Right cardiac atrium (tissue), 5 donors: ENCODE data around the gene HPSE. TPM values are rescaled to one million over a fixed set of nuclear protein-coding genes. Genes with fewer than 3 reads are reported as not detected.

Experiments
- ATAC-seq, 2 donors: fragments of 200-7000 bp; cut with Tn5 transposase; one replicate each; pipeline versions ENCODE4 v1.8.0 to v1.9.1; 2020; ENCODE audit warnings: moderate library complexity in 2 of 2, mild to moderate bottlenecking in 1 of 2
- DNase-seq, 3 donors: peaks; one replicate each; pipeline ENCODE4 v3.0.0-alpha.2; 2020
- H3K27ac ChIP-seq: one replicate; pipeline ENCODE4 v1.5.1; 2013; ENCODE audit warnings: mild to moderate bottlenecking, low read length, control low read depth, moderate library complexity
- H3K27me3 ChIP-seq: one replicate; pipeline ENCODE4 v1.6.1; 2013; ENCODE audit not compliant: control insufficient read depth, insufficient read depth
- H3K4me1 ChIP-seq: one replicate; pipeline ENCODE4 v1.6.1; 2013; ENCODE audit warnings: low read length; ENCODE audit not compliant: control insufficient read depth, insufficient read depth
- H3K4me3 ChIP-seq: one replicate; pipeline ENCODE4 v1.5.1; 2013; ENCODE audit warnings: low read length, control low read depth
- H3K9me3 ChIP-seq: one replicate; pipeline ENCODE4 v1.6.1; 2013; ENCODE audit warnings: low read length; ENCODE audit not compliant: control insufficient read depth
- WGBS: extraction: QIAGEN DNeasy Blood & Tissue Kit; methylation state at CpG from one replicate; pipeline ENCODE4 v1.1.7; 2013; 5-methylcytosine and 5-hydroxymethylcytosine counted together
- intact Hi-C, 4 donors: fragments of 100-400 bp; cut with DNase I; formaldehyde crosslinking; loops; one replicate each; pipeline versions ENCODE4 v1.11.0 to v1.14.0; 2022 to 2023
- polyA plus RNA-seq: library from polyadenylated mRNA; stranded (reverse); fragments of 200-250 nt; gene quantifications from one replicate; pipeline ENCODE4 v1.2.3, GENCODE V29; 2013
- total RNA-seq, 4 donors: library from RNA; stranded (reverse); fragmentation: NEBNext Ultra II Directional; extraction: Animal tissue kit (Norgen Biotek cat#: 25700); gene quantifications; one replicate each; pipeline ENCODE4 v1.2.1, GENCODE V29; 2021
- donor health status: healthy with polysubstance abuse.
- donor health status: DM: no; HTN: yes; CAD: no.
- donor health status: DM: no; HTN: no; CAD: no.
- donor health status: DM: no; HTN: yes; CAD: no; lungs with severe emphysema.
- donor health status: DM: yes; HTN: yes; CAD: no.

HPSE gene
- total and polyA plus RNA-seq, 5 donors = 0.50 to 2.3 (median 1.5) TPM

GRCh38 chr4:83248486-83248885 lies 86.2 kb downstream of the HPSE start:
- 91% methylated on average over 5 of the region's 5 CpGs for WGBS

GRCh38 chr4:83247415-83248357 lies 87.0 kb downstream of the HPSE start:
- no peak overlapping the region for H3K27ac ChIP-seq
- 92% methylated on average over 12 of the region's 12 CpGs for WGBS
- intact Hi-C loops = no loop called here
- no peaks in the 10 kb centered on the region for H3K4me1 ChIP-seq
- H3K9me3 ChIP-seq = no peaks in the 10 kb centered on the region
- ATAC-seq (peak; percentile 20 to 33), DNase-seq (no peak)
- no peaks in the 10 kb centered on the region for H3K27me3 ChIP-seq
- H3K4me3 ChIP-seq = no peak overlapping the region

More at GRCh38 chr4:83248486-83248885, 86.2 kb downstream of the HPSE start:
- ATAC-seq = peak; percentile 22 to 48
- no peak overlapping the region for H3K27ac ChIP-seq
- DNase-seq = no peak
- H3K27me3 ChIP-seq = no peaks in the 10 kb centered on the region
- no peaks in the 10 kb centered on the region for H3K9me3 ChIP-seq
- H3K4me1 ChIP-seq = no peaks in the 10 kb centered on the region
- intact Hi-C loops = no loop called here
- H3K4me3 ChIP-seq = no peak overlapping the region

Other genes starting within 250 kb of the HPSE start
- 1 to 10 TPM; 1.2 to 5.0 (median 3.0) TPM for gene PLAC8, start 220.1 kb downstream of the HPSE start, total RNA-seq
- gene PLAC8, start 220.1 kb downstream of the HPSE start, polyA plus RNA-seq = 1.6 TPM
- 10 to 100 TPM; 12.1 to 15.9 (median 14.4) TPM for gene COQ2, start 50.0 kb downstream of the HPSE start, total RNA-seq
- 17.5 TPM for gene COQ2, start 50.0 kb downstream of the HPSE start, polyA plus RNA-seq
- gene HELQ, start 121.0 kb upstream of the HPSE start, total RNA-seq = 10 to 100 TPM; 13.4 to 15.7 (median 14.7) TPM
- gene HELQ, start 121.0 kb upstream of the HPSE start, polyA plus RNA-seq = 7.9 TPM
- 10 to 100 TPM; 46.9 to 69.0 (median 48.5) TPM for gene MRPS18C, start 121.2 kb upstream of the HPSE start, total RNA-seq
- gene MRPS18C, start 121.2 kb upstream of the HPSE start, polyA plus RNA-seq = 40.8 TPM
- 10 to 100 TPM in 1 of 4 donors, 1 to 10 TPM in 3; 5.2 to 10.0 (median 7.1) TPM for gene ABRAXAS1, start 150.3 kb upstream of the HPSE start, total RNA-seq
- gene ABRAXAS1, start 150.3 kb upstream of the HPSE start, polyA plus RNA-seq = 3.0 TPM
- 10 to 100 TPM; 30.2 to 33.5 (median 32.3) TPM for gene GPAT3, start 201.3 kb upstream of the HPSE start, total RNA-seq
- 19.9 TPM for gene GPAT3, start 201.3 kb upstream of the HPSE start, polyA plus RNA-seq